WTC11 (cell line): ENCODE measurements around the gene BATF. TPM values are rescaled to one million over a fixed set of nuclear protein-coding genes. Genes with fewer than 3 reads are reported as not detected.

Experiments used
- ATAC-seq: fragments of 200-7000 bp; cut with Tn5 transposase; 2 replicates; pipeline ENCODE4 v1.10.0; 2021; ENCODE audit warnings: mild to moderate bottlenecking, moderate library complexity
- CTCF ChIA-PET: fragments of 300-600 bp; sonication (Branson Sonifier 250); formaldehyde crosslinking; loops from one replicate; lab custom pipeline; 2021; ENCODE audit warnings: antibody characterized with exemption; lab: Charles Lee
- POLR2A ChIA-PET: fragments of 350-600 bp; sonication (Branson Sonifier 250); formaldehyde crosslinking; loops from one replicate; lab custom pipeline; 2021; ENCODE audit warnings: antibody characterized with exemption; lab: Charles Lee
- DNase-seq: peaks from one replicate; pipeline ENCODE4 v3.0.0; 2021; ENCODE audit warnings: low spot score
- H3K27ac Mint-ChIP-seq: 2 replicates; pipeline ENCODE4 v1.8.0; 2021; ENCODE audit warnings: mixed read lengths
- H3K27me3 Mint-ChIP-seq: 2 replicates; pipeline ENCODE4 v1.8.0; 2021; ENCODE audit warnings: low read depth, mild to moderate bottlenecking, moderate library complexity, mixed read lengths
- H3K36me3 Mint-ChIP-seq: 2 replicates; pipeline ENCODE4 v1.8.0; 2021; ENCODE audit warnings: mixed read lengths
- H3K4me1 Mint-ChIP-seq: 2 replicates; pipeline ENCODE4 v1.8.0; 2022; ENCODE audit warnings: mixed read lengths
- H3K4me3 Mint-ChIP-seq: 2 replicates; pipeline ENCODE4 v1.8.0; 2021; ENCODE audit warnings: mild to moderate bottlenecking, moderate library complexity, mixed read lengths
- H3K9me3 Mint-ChIP-seq: 2 replicates; pipeline ENCODE4 v1.8.0; 2021; ENCODE audit warnings: mixed read lengths
- CREB1 ChIP-seq: sonication (generic); formaldehyde crosslinking; IDR thresholded peaks from 2 replicates; pipeline ENCODE4 v1.8.0; 2023; ENCODE audit warnings: mild to moderate bottlenecking, missing genetic modification reagents
- ESRRA ChIP-seq: sonication (generic); formaldehyde crosslinking; IDR thresholded peaks from 2 replicates; pipeline ENCODE4 v1.8.1; 2022; ENCODE audit warnings: mild to moderate bottlenecking, missing genetic modification reagents, borderline replicate concordance
- GTF2I ChIP-seq: fragments of 250-450 bp; sonication (Bioruptor Pico); conservative IDR thresholded peaks from 2 replicates; pipeline ENCODE4 v1.4.0; 2021; ENCODE audit warnings: mild to moderate bottlenecking
- MYBL2 ChIP-seq: sonication (generic); formaldehyde crosslinking; IDR thresholded peaks from 2 replicates; pipeline ENCODE4 v1.8.1; 2023; ENCODE audit warnings: mild to moderate bottlenecking, moderate library complexity, missing genetic modification reagents
- TCF7 ChIP-seq: sonication (generic); formaldehyde crosslinking; IDR thresholded peaks from 2 replicates; pipeline ENCODE4 v1.8.0; 2022; ENCODE audit warnings: mild to moderate bottlenecking, low read depth, missing genetic modification reagents, moderate library complexity
- TEAD1 ChIP-seq: sonication (generic); formaldehyde crosslinking; IDR thresholded peaks from 2 replicates; pipeline ENCODE4 v1.8.0; 2022; ENCODE audit warnings: mild to moderate bottlenecking, missing genetic modification reagents
- ZNF232 ChIP-seq: sonication (generic); formaldehyde crosslinking; IDR thresholded peaks from 2 replicates; pipeline ENCODE4 v1.8.0; 2022; ENCODE audit warnings: mild to moderate bottlenecking, missing genetic modification reagents
- ZNF317 ChIP-seq: sonication (generic); formaldehyde crosslinking; IDR thresholded peaks from 2 replicates; pipeline ENCODE4 v1.8.1; 2023; ENCODE audit warnings: low read depth, mild to moderate bottlenecking, moderate library complexity, missing genetic modification reagents, borderline replicate concordance
- total RNA-seq: library from RNA; stranded (reverse); gene quantifications from 3 replicates; pipeline ENCODE4 v1.2.3, GENCODE V29; 2021
- TF ChIP-seq, protein P1 (sequence below): fragments of 200-600 bp; IDR thresholded peaks from 2 replicates; pipeline ENCODE4 v1.8.0; 2022; ENCODE audit warnings: antibody characterized with exemption
- TF ChIP-seq, protein P2 (sequence below): sonication (generic); formaldehyde crosslinking; IDR thresholded peaks from 2 replicates; pipeline ENCODE4 v1.8.0; 2022; ENCODE audit warnings: mild to moderate bottlenecking, missing genetic modification reagents
- TF ChIP-seq, protein P3 (sequence below): sonication (generic); formaldehyde crosslinking; IDR thresholded peaks from 2 replicates; pipeline ENCODE4 v1.8.0; 2022; ENCODE audit warnings: missing genetic modification reagents
- TF ChIP-seq, protein P4 (sequence below): sonication (generic); formaldehyde crosslinking; IDR thresholded peaks from 2 replicates; pipeline ENCODE4 v1.8.1; 2023; ENCODE audit warnings: mild to moderate bottlenecking, missing genetic modification reagents
- TF ChIP-seq, protein P5 (sequence below): fragments of 250-450 bp; sonication (Bioruptor Pico); IDR thresholded peaks from 2 replicates; pipeline ENCODE4 v1.9.0; 2021; ENCODE audit warnings: mild to moderate bottlenecking, borderline replicate concordance
- TF ChIP-seq, protein P6 (sequence below): sonication (generic); formaldehyde crosslinking; IDR thresholded peaks from 2 replicates; pipeline ENCODE4 v1.8.1; 2022; ENCODE audit warnings: mild to moderate bottlenecking, missing genetic modification reagents, moderate library complexity, borderline replicate concordance
- TF ChIP-seq, protein P7 (sequence below): sonication (generic); formaldehyde crosslinking; IDR thresholded peaks from 2 replicates; pipeline ENCODE4 v1.8.0; 2022; ENCODE audit warnings: mild to moderate bottlenecking, missing genetic modification reagents

The BATF gene
- total RNA-seq, 1 experiment from 2014 or later = not detected

DNA sequence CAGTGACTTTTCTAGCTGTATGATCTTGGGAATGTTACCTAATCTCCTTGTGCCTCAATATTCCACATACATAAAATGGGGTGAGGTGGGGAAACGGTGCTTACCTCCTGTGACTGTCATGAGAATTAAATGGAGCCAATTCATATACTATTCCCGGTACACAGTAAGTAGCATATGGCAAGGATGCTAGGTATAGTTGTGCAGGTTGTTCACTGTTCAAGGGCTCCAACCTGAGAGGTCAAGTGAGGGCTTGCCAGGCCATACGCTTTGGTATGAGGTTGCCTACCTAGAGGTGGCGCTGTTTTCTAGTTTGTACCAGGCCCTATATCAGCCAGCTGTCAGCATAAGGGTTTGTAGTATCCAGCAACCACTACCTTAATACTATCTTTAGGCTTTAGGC, 3.6 kb upstream of the BATF start:
- TF ChIP-seq, protein P1, sequence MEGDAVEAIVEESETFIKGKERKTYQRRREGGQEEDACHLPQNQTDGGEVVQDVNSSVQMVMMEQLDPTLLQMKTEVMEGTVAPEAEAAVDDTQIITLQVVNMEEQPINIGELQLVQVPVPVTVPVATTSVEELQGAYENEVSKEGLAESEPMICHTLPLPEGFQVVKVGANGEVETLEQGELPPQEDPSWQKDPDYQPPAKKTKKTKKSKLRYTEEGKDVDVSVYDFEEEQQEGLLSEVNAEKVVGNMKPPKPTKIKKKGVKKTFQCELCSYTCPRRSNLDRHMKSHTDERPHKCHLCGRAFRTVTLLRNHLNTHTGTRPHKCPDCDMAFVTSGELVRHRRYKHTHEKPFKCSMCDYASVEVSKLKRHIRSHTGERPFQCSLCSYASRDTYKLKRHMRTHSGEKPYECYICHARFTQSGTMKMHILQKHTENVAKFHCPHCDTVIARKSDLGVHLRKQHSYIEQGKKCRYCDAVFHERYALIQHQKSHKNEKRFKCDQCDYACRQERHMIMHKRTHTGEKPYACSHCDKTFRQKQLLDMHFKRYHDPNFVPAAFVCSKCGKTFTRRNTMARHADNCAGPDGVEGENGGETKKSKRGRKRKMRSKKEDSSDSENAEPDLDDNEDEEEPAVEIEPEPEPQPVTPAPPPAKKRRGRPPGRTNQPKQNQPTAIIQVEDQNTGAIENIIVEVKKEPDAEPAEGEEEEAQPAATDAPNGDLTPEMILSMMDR = peak; percentile 56
- TF ChIP-seq ZNF232 (no peak), GTF2I (CRISPR knock-in tag) (peak; percentile 59; the same call in 1 of the 2 replicates), TEAD1 (CRISPR knock-in tag) (0 out of 2 replicates have a peak, but pooled peaks have one; percentile 14)
- Mint-ChIP-seq H3K36me3 (no peaks in the 10 kb centered on the region), H3K27me3 (no peaks in the 10 kb centered on the region; the same call in 1 of the 2 replicates), H3K4me3 (no peak overlapping the region), H3K27ac (no peak overlapping the region), H3K4me1 (peaks cover 15% of the 10 kb centered on the region), H3K9me3 (no peaks in the 10 kb centered on the region)
- peak; percentile 74 for DNase-seq
- CTCF ChIA-PET = interaction anchor here (0.6 to 5.8 kb wide), 19 partner anchors 10 to 676 kb away, joined by 3 to 87 read pairs (median 5); partner anchors contain the start of genes ERG28, JDP2 and TTLL5
- peak; percentile 84 for ATAC-seq
- POLR2A ChIA-PET = no interaction called here

DNA sequence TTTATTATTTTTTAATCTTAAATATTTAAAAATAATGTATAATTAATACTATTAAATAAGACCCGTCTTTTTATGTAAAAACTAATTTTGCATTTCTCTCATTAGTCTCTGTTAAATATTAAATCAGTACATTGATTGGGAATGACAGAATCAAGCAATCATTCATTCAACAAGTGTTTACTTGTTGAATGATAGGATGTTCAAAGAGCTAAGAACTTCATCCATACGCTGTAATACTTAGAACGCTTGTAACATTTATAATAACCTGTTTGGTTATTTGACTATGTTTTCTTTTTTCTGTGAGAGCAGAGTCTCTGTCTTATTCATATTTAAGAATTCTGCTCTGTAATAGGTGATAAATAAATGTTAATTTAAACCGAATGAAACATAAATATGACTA, 2.9 kb upstream of the BATF start:
- H3K9me3 Mint-ChIP-seq = no peaks in the 10 kb centered on the region
- DNase-seq (no peak), ATAC-seq (no peak)
- TF ChIP-seq TCF7 (CRISPR knock-in tag) = no peak
- no peak for TF ChIP-seq MYBL2 (CRISPR knock-in tag)
- TF ChIP-seq, protein P2, sequence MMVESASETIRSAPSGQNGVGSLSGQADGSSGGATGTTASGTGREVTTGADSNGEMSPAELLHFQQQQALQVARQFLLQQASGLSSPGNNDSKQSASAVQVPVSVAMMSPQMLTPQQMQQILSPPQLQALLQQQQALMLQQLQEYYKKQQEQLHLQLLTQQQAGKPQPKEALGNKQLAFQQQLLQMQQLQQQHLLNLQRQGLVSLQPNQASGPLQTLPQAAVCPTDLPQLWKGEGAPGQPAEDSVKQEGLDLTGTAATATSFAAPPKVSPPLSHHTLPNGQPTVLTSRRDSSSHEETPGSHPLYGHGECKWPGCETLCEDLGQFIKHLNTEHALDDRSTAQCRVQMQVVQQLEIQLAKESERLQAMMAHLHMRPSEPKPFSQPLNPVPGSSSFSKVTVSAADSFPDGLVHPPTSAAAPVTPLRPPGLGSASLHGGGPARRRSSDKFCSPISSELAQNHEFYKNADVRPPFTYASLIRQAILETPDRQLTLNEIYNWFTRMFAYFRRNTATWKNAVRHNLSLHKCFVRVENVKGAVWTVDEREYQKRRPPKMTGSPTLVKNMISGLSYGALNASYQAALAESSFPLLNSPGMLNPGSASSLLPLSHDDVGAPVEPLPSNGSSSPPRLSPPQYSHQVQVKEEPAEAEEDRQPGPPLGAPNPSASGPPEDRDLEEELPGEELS (CRISPR knock-in tag) = no peak
- TF ChIP-seq, protein P3, sequence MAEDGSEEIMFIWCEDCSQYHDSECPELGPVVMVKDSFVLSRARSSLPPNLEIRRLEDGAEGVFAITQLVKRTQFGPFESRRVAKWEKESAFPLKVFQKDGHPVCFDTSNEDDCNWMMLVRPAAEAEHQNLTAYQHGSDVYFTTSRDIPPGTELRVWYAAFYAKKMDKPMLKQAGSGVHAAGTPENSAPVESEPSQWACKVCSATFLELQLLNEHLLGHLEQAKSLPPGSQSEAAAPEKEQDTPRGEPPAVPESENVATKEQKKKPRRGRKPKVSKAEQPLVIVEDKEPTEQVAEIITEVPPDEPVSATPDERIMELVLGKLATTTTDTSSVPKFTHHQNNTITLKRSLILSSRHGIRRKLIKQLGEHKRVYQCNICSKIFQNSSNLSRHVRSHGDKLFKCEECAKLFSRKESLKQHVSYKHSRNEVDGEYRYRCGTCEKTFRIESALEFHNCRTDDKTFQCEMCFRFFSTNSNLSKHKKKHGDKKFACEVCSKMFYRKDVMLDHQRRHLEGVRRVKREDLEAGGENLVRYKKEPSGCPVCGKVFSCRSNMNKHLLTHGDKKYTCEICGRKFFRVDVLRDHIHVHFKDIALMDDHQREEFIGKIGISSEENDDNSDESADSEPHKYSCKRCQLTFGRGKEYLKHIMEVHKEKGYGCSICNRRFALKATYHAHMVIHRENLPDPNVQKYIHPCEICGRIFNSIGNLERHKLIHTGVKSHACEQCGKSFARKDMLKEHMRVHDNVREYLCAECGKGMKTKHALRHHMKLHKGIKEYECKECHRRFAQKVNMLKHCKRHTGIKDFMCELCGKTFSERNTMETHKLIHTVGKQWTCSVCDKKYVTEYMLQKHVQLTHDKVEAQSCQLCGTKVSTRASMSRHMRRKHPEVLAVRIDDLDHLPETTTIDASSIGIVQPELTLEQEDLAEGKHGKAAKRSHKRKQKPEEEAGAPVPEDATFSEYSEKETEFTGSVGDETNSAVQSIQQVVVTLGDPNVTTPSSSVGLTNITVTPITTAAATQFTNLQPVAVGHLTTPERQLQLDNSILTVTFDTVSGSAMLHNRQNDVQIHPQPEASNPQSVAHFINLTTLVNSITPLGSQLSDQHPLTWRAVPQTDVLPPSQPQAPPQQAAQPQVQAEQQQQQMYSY (CRISPR knock-in tag) = no peak
- TF ChIP-seq, protein P4, sequence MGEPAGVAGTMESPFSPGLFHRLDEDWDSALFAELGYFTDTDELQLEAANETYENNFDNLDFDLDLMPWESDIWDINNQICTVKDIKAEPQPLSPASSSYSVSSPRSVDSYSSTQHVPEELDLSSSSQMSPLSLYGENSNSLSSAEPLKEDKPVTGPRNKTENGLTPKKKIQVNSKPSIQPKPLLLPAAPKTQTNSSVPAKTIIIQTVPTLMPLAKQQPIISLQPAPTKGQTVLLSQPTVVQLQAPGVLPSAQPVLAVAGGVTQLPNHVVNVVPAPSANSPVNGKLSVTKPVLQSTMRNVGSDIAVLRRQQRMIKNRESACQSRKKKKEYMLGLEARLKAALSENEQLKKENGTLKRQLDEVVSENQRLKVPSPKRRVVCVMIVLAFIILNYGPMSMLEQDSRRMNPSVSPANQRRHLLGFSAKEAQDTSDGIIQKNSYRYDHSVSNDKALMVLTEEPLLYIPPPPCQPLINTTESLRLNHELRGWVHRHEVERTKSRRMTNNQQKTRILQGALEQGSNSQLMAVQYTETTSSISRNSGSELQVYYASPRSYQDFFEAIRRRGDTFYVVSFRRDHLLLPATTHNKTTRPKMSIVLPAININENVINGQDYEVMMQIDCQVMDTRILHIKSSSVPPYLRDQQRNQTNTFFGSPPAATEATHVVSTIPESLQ (CRISPR knock-in tag) = no peak
- TF ChIP-seq ZNF317 (CRISPR knock-in tag) = no peak
- no peak for TF ChIP-seq CREB1
- no peak for TF ChIP-seq ESRRA (CRISPR knock-in tag)
- TF ChIP-seq, protein P5, sequence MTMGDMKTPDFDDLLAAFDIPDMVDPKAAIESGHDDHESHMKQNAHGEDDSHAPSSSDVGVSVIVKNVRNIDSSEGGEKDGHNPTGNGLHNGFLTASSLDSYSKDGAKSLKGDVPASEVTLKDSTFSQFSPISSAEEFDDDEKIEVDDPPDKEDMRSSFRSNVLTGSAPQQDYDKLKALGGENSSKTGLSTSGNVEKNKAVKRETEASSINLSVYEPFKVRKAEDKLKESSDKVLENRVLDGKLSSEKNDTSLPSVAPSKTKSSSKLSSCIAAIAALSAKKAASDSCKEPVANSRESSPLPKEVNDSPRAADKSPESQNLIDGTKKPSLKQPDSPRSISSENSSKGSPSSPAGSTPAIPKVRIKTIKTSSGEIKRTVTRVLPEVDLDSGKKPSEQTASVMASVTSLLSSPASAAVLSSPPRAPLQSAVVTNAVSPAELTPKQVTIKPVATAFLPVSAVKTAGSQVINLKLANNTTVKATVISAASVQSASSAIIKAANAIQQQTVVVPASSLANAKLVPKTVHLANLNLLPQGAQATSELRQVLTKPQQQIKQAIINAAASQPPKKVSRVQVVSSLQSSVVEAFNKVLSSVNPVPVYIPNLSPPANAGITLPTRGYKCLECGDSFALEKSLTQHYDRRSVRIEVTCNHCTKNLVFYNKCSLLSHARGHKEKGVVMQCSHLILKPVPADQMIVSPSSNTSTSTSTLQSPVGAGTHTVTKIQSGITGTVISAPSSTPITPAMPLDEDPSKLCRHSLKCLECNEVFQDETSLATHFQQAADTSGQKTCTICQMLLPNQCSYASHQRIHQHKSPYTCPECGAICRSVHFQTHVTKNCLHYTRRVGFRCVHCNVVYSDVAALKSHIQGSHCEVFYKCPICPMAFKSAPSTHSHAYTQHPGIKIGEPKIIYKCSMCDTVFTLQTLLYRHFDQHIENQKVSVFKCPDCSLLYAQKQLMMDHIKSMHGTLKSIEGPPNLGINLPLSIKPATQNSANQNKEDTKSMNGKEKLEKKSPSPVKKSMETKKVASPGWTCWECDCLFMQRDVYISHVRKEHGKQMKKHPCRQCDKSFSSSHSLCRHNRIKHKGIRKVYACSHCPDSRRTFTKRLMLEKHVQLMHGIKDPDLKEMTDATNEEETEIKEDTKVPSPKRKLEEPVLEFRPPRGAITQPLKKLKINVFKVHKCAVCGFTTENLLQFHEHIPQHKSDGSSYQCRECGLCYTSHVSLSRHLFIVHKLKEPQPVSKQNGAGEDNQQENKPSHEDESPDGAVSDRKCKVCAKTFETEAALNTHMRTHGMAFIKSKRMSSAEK = no peak
- TF ChIP-seq, protein P6, sequence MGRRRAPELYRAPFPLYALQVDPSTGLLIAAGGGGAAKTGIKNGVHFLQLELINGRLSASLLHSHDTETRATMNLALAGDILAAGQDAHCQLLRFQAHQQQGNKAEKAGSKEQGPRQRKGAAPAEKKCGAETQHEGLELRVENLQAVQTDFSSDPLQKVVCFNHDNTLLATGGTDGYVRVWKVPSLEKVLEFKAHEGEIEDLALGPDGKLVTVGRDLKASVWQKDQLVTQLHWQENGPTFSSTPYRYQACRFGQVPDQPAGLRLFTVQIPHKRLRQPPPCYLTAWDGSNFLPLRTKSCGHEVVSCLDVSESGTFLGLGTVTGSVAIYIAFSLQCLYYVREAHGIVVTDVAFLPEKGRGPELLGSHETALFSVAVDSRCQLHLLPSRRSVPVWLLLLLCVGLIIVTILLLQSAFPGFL = no peak
- TF ChIP-seq, protein P7, sequence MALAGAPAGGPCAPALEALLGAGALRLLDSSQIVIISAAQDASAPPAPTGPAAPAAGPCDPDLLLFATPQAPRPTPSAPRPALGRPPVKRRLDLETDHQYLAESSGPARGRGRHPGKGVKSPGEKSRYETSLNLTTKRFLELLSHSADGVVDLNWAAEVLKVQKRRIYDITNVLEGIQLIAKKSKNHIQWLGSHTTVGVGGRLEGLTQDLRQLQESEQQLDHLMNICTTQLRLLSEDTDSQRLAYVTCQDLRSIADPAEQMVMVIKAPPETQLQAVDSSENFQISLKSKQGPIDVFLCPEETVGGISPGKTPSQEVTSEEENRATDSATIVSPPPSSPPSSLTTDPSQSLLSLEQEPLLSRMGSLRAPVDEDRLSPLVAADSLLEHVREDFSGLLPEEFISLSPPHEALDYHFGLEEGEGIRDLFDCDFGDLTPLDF (CRISPR knock-in tag) = no peak
- no peaks in the 10 kb centered on the region; the same call in none of the 2 replicates for H3K27me3 Mint-ChIP-seq
- H3K36me3 Mint-ChIP-seq = no peaks in the 10 kb centered on the region
- no peak overlapping the region for H3K4me3 Mint-ChIP-seq
- ChIA-PET POLR2A (no interaction called here), CTCF (interaction anchor here (0.6 to 5.8 kb wide), 18 partner anchors 10 to 676 kb away, joined by 3 to 87 read pairs (median 4); partner anchors contain the start of genes ERG28, JDP2 and TTLL5)
- H3K4me1 Mint-ChIP-seq = peaks cover 15% of the 10 kb centered on the region
- no peak overlapping the region for H3K27ac Mint-ChIP-seq
